Endometrium (tissue), 2 donors: Measurements from ENCODE around the gene YWHAB.

Source experiments
- FAIRE-seq: peaks from 2 replicates; lab custom pipeline; 2012; peaks lifted over from hg19 to GRCh38; lab: Jason Lieb, UNC
- donor health status: control.
- donor health status: control.

YWHAB gene

DNA sequence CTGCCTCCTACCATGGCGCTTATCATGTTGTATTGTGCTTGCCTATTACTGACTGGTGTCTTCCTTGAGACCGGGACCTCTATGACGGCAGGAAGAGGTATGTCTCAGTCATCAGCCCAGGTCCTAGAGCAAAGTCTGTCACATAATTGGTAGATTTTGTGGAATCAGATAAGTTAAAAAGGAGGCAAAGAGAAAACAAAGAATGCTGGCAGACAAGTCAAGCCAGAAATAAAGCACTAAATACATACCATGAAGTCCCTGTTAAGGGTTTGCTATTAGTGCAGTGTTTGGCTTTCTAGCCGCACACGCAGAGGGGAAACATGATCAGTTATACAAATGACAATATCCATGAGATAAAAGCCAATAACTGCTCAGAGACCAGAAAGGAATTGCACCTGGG is 68.7 kb downstream of the YWHAB start:
- FAIRE-seq, result no peak

DNA sequence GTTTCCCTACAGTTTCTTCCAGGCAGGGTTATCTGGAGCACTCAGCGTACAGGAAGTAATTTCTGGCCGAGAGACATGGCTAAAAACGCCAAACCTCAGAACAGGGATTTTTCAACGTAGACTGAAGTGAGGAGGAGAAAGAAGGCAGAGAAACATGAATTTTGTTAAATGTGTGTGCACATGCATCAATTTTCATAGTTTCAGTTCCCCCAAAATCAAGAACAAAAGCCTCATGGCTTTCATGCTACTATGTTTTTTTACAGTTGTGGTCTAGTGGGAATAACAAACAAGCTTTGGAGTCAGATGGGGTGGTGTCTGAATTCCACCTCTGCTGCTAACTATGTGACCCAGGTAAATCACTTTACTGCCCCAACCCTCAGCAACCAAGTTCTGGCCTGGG is 69.8 kb downstream of the YWHAB start:
- FAIRE-seq, result no peak

DNA sequence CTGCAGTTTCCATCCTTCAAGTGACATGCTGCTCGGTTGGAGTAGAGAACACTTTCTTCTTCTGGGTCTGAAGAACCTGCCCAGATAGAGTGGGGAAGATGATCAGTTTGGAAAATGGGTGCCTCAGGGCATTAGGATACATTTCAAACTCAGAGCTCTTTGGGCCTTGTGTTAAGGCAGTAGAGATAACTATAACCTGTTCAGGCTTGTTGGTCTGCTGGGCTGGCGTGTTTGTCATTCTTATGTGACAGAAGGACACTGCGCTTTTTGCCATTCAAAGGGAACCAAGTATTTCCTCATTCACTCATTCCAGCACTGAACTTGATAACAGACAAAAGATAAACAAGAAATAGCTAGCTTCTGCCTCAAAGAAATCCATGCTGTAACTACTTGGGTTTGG is 70.9 kb downstream of the YWHAB start:
- no peak for FAIRE-seq
